ENCODE data around the gene MCF2L2. TPM values are rescaled to one million over a fixed set of nuclear protein-coding genes. Genes with fewer than 3 reads are reported as not detected.

The MCF2L2 gene
- total and polyA plus RNA-seq, 9 of the 15 experiments (the other 6 are each of a cell fraction or from before 2014, with no cell fraction given) = 0.56 to 4.2 (median 3.0) TPM

DNA sequence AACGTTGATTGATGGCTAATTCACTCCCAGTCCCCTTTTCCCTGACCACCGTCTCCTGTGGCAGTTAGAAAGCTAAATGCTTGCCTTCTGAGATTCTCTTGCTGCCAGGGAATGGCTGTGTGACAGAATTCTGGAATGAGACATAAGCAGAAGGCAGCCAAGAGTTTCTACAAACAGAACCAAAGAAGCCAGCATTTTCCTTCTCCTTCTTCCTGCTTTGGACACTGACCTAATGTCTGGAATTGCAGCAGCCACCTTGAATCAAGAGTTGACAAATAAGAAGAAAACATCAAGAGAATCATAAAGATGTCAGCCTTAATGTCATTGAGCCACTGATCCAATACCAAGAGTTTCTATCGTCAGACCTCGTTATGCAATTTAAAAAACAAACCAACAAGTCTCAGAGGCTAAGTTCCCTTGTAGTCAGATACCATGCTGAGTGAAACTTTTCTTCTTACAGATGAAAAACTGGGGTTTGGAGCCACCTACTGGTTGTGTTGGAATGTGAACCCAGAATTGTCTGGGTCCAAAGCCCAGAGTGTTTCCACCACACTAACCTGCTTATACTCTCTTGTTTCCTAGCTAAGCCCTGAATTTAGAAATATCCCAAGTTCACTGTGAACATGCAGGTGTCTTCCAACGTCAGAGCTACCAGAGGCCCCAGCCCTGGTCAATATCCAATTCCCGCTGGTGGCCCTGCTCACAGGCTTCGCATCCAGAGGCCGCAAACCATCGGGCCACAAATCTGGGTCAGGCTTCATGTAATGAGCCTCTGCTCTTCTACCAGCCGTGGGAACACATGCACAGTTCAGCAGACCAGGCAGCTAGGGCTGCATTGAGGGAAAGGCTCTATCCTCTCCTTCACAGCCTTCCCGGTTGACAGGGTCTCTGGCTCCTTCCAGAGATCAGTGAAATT is 42.5 kb downstream of the MCF2L2 start (continued):
- no peak for TF ChIP-seq CXXC5 (CRISPR knock-in tag; IDR thresholded peaks at IDR 0.05)
- TF ChIP-seq HNRNPK (IDR thresholded peaks at IDR 0.05; ENCODE audit: low read depth, low read length, poor library complexity, severe bottlenecking) = no peak
- no peak for TF ChIP-seq NFIX (CRISPR knock-in tag; IDR thresholded peaks at IDR 0.05; ENCODE audit: low read depth)
- no peak for TF ChIP-seq ZNF592 (IDR thresholded peaks at IDR 0.05)
- no peak for TF ChIP-seq FOSL1 (tag; conservative IDR thresholded peaks at IDR 0.05)
- TF ChIP-seq SMARCA5 (IDR thresholded peaks at IDR 0.05) = no peak
- TF ChIP-seq, protein P1, sequence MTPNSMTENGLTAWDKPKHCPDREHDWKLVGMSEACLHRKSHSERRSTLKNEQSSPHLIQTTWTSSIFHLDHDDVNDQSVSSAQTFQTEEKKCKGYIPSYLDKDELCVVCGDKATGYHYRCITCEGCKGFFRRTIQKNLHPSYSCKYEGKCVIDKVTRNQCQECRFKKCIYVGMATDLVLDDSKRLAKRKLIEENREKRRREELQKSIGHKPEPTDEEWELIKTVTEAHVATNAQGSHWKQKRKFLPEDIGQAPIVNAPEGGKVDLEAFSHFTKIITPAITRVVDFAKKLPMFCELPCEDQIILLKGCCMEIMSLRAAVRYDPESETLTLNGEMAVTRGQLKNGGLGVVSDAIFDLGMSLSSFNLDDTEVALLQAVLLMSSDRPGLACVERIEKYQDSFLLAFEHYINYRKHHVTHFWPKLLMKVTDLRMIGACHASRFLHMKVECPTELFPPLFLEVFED (CRISPR knock-in tag; conservative IDR thresholded peaks at IDR 0.05) = no peak
- no peak for TF ChIP-seq OTX1 (CRISPR knock-in tag; IDR thresholded peaks at IDR 0.05)
- TF ChIP-seq ZBTB8A (IDR thresholded peaks at IDR 0.05; ENCODE audit: partially characterized antibody) = no peak
- TF ChIP-seq FOXJ2 (tag; IDR thresholded peaks at IDR 0.05) = no peak
- TF ChIP-seq PHTF2 (CRISPR knock-in tag; IDR thresholded peaks at IDR 0.05) = no peak
- peak; percentile 75 to 85 (median 75) for TF ChIP-seq CTCF (IDR thresholded peaks at IDR 0.05 in 2 of 3, conservative IDR thresholded peaks at IDR 0.05 in 1 of 3; ENCODE audit: insufficient read depth in 2 of 3, low read depth in 1 of 3, low read length in 3 of 3)
